HTERT RPE-1 (cell line): ENCODE results near the gene SH3TC2.

Source experiments
- in situ Hi-C: fragments of 300-500 bp; cut with MboI; formaldehyde crosslinking; loops from 4 replicates; pipeline ENCODE4 v1.14.3; 2020; ENCODE audit warnings: low sequenced_read_pairs

Gene SH3TC2

GRCh38 chr5:148976569-148977381 is 86.1 kb downstream of the SH3TC2 start:
- in situ Hi-C loops = no loop called here

GRCh38 chr5:148974642-148975327 is 88.1 kb downstream of the SH3TC2 start:
- in situ Hi-C loops = no loop called here

DNA sequence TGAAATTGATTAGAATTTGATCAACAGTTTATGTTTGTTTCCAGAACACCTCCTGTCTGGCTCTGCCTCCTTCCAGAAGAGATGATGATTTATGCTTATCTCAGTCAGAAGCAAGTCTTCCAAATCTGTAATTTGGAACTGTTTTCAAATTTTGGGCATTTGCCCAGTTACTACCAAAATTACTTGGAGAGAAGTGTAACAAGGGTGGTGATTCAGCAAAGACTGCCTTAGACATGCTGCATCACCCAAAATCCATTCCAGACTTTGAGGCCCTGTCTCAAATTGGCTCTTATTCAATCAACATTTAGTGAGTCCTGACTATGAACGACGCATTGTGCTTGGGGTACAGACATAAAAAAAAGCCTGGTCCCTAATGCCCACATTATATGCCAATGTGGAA is 89.4 kb downstream of the SH3TC2 start:
- in situ Hi-C loops = no loop called here

DNA sequence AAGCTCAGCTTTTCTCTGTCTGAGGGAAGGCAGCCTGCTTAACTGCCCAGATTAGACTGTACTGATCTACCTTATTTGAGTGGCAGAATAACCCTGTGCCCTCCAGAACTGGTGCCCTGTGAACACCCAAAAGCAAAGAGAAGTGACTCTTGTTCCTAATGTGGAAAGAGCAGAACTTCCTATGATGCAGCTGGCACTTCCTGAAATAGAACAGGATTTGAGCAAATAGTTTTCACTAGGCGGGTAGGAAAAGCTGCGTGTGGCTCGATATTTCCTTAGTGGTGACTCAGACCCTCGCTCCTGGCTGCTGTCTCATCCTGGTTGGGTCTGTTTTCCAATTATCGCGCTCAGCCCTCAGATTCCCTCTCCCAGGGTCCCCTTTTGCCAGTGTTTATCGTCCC is 89.9 kb downstream of the SH3TC2 start:
- in situ Hi-C loops = no loop called here

DNA sequence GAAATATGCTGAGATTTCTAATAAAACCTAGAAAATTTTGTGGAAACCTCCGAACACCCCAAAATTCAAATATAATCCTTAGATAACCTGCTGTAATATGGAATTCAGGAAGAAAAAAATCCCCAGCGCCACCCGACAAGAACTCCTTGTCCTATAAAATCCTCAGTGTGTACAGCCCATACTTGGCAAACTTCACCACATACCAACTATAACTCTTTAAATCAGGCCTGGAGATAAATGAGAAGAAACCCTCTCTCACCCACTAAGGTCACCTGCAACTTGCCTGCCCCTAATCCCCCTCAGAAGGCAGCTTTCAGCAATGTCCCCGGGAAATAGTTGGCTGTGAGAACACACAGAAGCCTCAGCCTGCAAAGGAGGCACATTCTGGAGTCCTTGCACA is 90.5 kb downstream of the SH3TC2 start:
- in situ Hi-C loops = no loop called here

GRCh38 chr5:148970876-148971275 is 92.0 kb downstream of the SH3TC2 start:
- in situ Hi-C loops = no loop called here

GRCh38 chr5:148970228-148970627 is 92.6 kb downstream of the SH3TC2 start:
- in situ Hi-C loops = no loop called here

DNA sequence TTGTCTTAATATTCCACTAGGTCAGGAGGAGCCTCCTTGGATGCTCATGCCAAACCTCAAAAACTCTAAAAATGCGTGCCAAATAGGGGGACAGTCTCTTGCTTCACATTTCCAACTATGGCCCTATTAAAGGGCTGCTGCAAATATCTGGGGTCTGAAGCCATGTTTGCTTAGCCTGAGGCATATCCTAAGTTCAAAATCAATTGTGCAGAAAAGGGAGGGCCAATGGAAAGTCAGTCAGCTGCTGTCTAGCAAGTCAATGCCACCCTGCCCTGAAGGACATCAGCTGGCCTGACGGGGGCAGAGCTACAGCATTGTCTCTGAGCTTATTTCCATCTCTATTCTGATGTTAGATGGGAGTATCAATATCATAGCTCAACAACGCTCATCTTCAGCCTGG is 93.6 kb downstream of the SH3TC2 start:
- in situ Hi-C loops = no loop called here

GRCh38 chr5:148968311-148968710 is 94.6 kb downstream of the SH3TC2 start:
- in situ Hi-C loops = no loop called here

GRCh38 chr5:148967783-148968182 is 95.1 kb downstream of the SH3TC2 start:
- in situ Hi-C loops = no loop called here

DNA sequence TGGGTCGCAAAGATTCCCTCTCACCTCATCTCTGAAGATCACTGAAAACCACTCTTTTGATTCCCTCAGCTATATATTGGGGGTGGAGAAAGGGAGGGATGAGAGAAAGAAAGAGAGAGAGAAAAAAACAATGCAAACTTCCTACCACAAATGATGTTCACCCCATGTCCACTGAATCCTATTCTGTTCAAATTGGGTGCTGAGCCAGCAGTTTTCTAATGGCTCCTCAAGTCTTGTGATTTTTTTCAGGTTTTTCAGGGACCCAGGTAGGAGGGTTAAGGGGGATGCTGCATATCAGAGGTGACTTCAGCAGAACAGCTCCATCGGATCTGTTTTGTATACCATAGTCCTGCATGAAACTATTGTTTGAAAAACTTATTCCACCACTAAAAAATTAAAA is 95.9 kb downstream of the SH3TC2 start:
- in situ Hi-C loops = no loop called here

DNA sequence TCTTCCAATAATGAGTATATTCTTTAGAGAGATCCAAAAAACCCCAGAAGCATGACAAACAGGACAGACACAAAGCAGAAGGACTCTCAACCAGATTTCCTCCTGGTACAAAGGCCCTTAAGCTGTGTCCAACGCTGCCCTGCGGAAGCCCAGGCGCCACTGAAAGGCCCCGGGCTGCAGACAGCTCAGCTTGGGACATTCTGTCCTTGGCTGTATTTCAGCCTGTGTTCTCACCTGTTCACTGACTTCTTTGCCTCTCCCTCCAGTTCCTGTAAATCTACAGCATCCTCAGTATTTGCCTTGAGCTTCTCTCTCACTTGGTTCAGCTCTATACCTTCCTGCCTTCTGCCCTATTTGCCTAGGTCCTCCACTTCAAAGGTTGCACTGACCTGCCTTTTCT is 96.5 kb downstream of the SH3TC2 start:
- in situ Hi-C loops = no loop called here

DNA sequence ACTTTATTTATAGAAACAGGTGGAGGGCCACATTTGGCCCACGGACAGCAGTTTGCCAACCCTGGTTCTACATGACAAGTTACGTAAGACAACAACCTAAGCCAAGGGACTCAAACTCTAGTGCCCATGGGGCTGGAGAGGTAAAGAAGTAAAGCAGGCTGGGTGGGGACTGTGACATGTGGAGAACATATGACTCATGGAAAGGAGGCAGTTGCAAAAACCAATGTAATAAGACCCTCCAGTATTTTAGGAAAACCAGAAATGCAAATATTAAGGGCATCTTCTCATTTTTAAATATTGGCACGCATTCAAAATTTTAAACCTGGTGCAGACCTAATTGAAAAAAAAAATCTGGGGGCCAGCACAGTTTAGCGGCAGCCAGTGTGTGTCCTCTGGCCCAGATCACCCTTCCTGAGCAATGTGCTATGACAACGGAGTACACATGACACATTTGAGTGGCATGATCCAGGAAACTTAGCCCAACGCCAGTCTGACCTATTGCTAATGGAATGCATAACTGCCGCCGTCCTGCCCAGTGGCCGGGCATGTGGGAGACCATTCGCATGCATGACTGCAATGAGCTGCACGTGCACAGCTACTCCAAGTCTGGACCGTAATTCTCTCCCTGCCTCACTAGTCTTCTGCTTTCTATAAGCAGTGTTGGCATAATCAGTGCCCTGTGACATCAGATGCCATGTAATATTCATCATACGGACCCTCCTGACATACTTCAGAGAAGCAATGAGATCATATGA is 97.2 kb downstream of the SH3TC2 start:
- in situ Hi-C loops = no loop called here

DNA sequence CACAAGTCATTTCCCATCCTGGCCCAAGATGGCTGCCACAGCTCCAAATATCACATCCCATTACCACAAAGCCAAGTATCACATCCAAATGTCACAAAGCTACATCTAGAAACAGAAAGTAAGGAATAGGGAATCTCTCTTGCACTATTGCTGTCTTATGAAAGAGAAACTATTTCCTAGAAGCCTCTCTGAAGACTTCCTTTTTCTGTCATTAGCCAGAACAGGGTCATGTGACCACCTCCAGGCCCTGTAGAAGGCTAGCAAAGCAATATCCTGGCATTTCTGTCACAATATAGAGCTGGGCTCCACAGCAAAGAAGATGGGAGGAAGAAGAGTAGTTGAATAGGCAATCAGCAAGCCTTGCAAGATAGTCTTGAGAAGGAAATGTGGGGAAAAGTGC is 99.2 kb downstream of the SH3TC2 start:
- in situ Hi-C loops = no loop called here

DNA sequence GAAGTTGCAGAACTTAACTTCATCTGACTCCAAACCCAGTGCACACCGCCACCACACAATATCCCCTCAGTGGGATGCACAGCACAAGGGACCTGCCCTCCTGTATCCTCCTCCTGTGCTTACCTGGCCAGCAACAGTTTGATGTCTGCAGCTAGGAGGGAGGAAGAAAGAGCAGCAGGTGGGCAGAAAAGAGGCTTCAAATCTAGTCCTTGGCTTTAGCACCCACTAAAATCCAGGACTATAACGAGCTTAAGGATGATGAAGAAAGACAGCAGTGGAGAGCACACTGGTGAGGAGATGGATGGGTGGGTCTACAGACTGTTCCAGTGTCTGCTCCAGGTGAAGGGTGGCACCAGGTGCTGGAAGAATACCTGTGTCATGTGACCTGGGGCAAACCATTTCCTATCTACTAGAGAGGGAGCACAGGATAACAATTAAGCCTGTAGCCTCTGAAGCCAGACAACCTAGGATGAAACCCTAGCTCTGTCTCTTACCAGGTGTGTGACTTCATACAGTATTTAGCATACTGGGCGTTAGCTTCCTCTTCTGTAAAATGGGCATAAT is 100.0 kb downstream of the SH3TC2 start:
- in situ Hi-C loops = no loop called here

DNA sequence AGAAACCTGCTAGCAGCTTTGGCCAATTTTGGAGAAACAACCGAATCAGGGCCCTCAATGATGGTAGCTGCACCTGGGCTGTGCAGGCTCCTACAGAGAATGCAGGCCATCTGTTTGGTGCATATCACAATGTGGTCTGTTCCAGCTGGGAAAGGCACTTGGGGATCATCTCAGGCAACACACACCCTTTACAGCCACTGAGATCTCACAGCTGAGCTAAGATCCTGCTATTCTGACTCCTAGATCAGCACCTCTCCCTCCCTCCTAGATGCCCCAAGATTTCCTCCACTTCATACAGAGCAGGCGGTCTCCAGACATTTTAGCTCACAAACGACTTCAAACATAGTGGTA is 100.7 kb downstream of the SH3TC2 start:
- in situ Hi-C loops = no loop called here

DNA sequence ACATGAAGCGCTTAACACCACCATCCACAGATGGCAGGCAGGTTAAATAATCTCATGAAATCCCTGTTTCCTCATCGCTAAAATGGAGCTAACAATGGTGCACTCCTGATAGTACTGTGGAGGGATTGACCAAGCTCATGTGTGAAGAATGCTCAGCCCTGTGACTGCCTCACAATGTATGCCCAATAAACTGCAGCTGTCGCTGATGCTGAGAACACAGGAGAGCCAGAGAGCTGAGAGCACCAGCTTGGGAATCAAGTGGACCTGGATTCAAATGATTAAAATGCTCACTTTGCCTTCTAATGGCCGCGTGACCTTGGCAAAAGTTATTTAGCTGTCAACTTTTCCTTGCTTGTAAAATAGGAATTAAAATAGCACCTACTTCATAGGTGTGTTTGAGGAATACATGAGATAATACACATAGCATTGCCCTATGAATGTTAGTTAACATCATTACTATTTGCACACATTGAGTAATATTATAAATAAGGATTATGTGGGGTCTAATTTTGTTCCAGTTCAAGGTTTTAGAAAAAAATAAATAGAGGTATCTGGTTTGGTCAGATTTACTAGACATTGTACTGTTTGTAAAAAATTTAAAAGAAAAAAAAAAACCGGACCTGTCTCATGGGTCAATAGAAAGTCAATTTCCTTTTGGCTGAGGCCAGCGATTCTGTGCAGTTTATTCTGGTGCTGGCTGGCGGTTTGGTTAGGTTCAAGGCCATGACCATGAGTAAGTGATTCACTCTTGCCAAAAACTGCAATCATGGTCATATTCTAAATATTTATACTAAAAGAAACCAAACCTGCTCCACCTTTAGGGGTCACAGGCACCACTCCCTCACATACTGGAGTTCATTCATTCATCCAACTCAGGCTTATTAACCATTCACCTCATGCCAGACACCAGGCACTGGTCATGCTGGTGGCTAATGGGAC is 101.3 kb downstream of the SH3TC2 start:
- in situ Hi-C loops = no loop called here

DNA sequence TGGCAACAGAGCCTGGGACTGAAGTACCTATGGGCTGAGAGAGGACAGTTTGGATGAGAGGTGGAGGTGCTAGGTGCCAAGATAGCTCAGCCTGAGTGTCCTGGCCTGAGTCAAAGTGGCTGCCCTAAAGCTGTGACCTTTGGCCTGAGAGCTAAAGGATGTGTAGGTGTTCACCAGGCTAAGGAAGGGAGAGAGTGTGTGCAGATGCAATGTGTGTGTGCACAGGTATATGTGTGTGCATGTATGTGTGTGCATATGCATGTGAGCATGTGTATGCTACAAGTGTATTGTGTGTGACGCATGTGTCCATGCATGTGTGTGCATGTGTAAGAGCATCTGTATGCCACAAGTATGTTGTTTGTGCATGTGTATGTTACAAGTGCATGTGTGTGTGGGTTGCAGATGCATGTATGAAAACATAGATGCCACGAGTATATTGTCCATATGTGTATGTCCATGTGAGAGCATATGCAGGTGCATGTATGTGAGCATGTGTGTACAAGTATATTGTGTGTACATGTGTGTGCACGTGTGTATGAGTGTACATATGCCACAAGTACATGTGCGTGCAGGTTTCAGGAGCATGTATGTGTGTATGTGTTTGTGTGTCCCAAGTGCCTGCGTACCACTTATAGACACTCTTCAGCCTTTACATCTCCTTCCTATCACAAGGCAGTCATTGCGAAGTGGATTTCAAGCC is 102.6 kb downstream of the SH3TC2 start:
- in situ Hi-C loops = no loop called here

- in situ Hi-C loops = no loop called here
Measured at GRCh38 chr5:148957591-148958202, 105.2 kb downstream of the SH3TC2 start.
